Nephron progenitor cell (in vitro differentiated cells): ENCODE data around the gene GJA4.
"Not testable (repeated sequence)": the region's sequence is repeated elsewhere in the genome, so short reads cannot be mapped to it uniquely, and the experiment has no call there.

Experiments used
- DNase-seq: peaks from one replicate; pipeline ENCODE4 v3.0.0; 2021
- H3K27ac Mint-ChIP-seq: 2 replicates; pipeline ENCODE4 v1.8.0; 2021; ENCODE audit warnings: mild to moderate bottlenecking, moderate library complexity, mixed read lengths
- H3K27me3 Mint-ChIP-seq: 2 replicates; pipeline ENCODE4 v1.8.0; 2021; ENCODE audit warnings: mild to moderate bottlenecking, low read depth, mixed read lengths; ENCODE audit not compliant: poor library complexity
- H3K36me3 Mint-ChIP-seq: 2 replicates; pipeline ENCODE4 v1.8.0; 2021; ENCODE audit warnings: low read depth, mixed read lengths
- H3K4me1 Mint-ChIP-seq: 2 replicates; pipeline ENCODE4 v1.8.0; 2021; ENCODE audit warnings: mixed read lengths
- H3K4me3 Mint-ChIP-seq: 2 replicates; pipeline ENCODE4 v1.8.0; 2021; ENCODE audit warnings: mild to moderate bottlenecking, moderate library complexity, mixed read lengths
- H3K9me3 Mint-ChIP-seq: 2 replicates; pipeline ENCODE4 v1.8.0; 2021; ENCODE audit warnings: mild to moderate bottlenecking, moderate library complexity, mixed read lengths
- CTCF ChIP-seq: fragments of 200-600 bp; sonication (generic); IDR thresholded peaks from 2 replicates; pipeline ENCODE4 v1.5.0; 2021; ENCODE audit warnings: antibody characterized with exemption

Gene GJA4

GRCh38 chr1:34795916-34796315 is 3.1 kb downstream of the GJA4 start:
- Mint-ChIP-seq H3K27ac (no peak overlapping the region), H3K4me1 (peaks cover 22% of the 10 kb centered on the region), H3K4me3 (no peak overlapping the region), H3K36me3 (no peaks in the 10 kb centered on the region), H3K9me3 (no peaks in the 10 kb centered on the region), H3K27me3 (peaks cover 66% of the 10 kb centered on the region)
- no peak for DNase-seq
- TF ChIP-seq CTCF: no peak

DNA sequence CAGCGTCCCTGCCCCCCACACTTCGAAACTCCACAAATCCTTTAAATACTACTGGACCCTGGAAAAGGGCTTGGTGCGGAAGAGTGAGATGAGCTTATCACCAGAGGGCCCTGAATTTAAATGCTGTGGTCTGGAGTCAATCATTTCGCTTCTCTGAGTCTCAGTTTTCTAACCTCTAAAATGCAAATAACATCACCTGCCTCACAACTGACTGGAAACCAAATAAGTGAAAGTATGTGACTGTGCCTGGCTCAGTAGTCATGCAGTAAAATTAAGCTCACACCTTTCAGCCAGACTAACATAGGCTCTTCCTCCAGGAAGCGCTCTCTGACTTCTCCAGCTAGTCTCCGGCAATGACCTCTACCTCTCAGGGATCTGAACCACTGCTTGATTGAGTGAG is 4.2 kb downstream of the GJA4 start:
- Mint-ChIP-seq H3K4me1 (peaks cover 20% of the 10 kb centered on the region), H3K36me3 (no peaks in the 10 kb centered on the region), H3K27me3 (peaks cover 55% of the 10 kb centered on the region), H3K4me3 (no peak overlapping the region), H3K27ac (peak overlapping the region; percentile 95), H3K9me3 (no peaks in the 10 kb centered on the region)
- no peak for TF ChIP-seq CTCF
- DNase-seq: no peak

DNA sequence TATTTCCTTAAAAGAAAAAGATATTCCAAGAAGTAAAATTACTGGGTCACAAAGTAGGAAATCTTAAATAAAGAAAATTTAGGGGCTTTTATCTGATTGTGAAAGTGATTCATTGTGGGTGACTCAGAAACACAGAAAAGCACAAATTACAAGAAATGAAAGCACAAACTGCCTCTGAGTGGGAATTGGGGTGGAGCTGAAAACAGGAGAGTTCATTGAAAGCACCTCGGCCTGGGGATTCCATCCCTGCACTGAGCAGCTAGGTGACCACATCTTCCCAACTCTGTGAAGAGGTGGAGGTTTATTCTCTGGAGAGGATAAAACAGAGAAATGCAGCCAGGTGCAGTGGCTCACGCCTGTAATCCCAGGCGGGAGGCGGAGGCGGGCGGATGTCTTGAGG is 7.4 kb downstream of the GJA4 start:
- Mint-ChIP-seq H3K9me3 (peaks cover 18% of the 10 kb centered on the region), H3K36me3 (no peaks in the 10 kb centered on the region), H3K27ac (no peak overlapping the region), H3K4me3 (no peak overlapping the region), H3K4me1 (peaks cover 13% of the 10 kb centered on the region), H3K27me3 (peaks cover 40% of the 10 kb centered on the region)
- no peak for DNase-seq
- TF ChIP-seq CTCF: no peak

DNA sequence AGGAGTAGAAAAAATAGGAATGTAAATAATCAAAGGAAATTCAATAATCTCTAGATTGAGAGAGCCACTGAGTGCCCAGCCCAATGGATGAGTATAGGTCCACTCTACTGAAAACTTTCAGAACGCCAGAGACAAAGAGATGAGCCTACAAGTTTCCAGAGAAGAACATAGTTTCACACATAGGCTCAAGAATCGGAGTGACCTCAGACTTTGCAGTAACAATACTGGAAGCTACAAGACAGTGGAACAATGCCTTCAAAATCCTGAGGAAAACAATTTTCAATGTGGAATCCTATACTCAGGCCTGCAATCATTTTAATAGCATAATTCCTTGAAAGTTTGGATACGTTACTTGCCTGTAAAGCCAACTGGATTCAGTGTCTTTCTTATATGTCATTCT is 11.0 kb downstream of the GJA4 start:
- TF ChIP-seq CTCF: no peak
- peaks cover 18% of the 10 kb centered on the region for H3K9me3 Mint-ChIP-seq
- no peak overlapping the region for H3K4me3 Mint-ChIP-seq
- no peaks in the 10 kb centered on the region for H3K4me1 Mint-ChIP-seq
- H3K27me3 Mint-ChIP-seq: peaks cover 36% of the 10 kb centered on the region
- H3K36me3 Mint-ChIP-seq: no peaks in the 10 kb centered on the region
- no peak for DNase-seq
- no peak overlapping the region for H3K27ac Mint-ChIP-seq

GRCh38 chr1:34806396-34806795 is 13.6 kb downstream of the GJA4 start:
- Mint-ChIP-seq H3K27ac (no peak overlapping the region), H3K4me3 (no peak overlapping the region), H3K36me3 (no peaks in the 10 kb centered on the region), H3K27me3 (peaks cover 36% of the 10 kb centered on the region), H3K4me1 (no peaks in the 10 kb centered on the region), H3K9me3 (peaks cover 23% of the 10 kb centered on the region)
- no peak for TF ChIP-seq CTCF
- no peak for DNase-seq

DNA sequence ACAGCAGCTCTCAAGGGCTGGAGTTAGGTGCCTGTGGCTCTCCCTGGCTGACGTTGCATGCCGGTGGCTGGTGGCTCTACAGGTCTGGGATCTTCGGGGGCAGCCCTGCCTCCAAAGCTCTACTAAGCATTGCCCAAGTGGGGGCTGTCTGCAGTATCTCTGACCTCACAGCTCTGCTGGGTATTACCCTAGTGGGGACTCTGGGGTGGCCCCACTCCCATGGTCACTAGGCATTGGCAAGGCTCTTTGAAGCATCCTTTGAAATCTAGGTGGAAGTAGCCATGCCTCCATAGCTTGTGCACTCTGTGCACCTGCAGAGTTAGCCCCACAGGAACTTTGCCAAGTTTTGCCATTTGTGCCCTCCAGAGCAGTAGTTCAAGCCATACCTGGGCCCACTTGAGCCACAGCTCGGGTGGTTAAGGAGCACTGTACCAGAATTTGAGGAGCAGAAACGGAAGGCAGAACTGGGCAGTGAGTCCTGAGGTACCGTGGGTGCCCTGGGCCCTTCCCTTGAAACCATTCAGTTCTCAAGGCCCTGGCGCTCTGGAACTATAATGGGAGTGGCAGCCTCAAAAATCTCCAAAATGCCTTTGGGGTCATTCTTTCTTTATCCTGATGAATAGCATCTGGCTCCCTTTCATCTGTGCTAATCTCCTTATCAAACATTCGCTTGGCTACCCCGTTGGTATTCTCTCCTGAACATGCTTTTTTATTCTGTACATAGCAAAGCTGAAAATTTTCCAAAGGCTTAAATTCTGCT is 15.4 kb downstream of the GJA4 start:
- Mint-ChIP-seq H3K9me3 (peaks cover 15% of the 10 kb centered on the region), H3K4me1 (no peaks in the 10 kb centered on the region), H3K27me3 (peaks cover 33% of the 10 kb centered on the region), H3K36me3 (no peaks in the 10 kb centered on the region), H3K4me3 (no peak overlapping the region), H3K27ac (no peak overlapping the region)
- DNase-seq: no peak
- TF ChIP-seq CTCF: no peak

DNA sequence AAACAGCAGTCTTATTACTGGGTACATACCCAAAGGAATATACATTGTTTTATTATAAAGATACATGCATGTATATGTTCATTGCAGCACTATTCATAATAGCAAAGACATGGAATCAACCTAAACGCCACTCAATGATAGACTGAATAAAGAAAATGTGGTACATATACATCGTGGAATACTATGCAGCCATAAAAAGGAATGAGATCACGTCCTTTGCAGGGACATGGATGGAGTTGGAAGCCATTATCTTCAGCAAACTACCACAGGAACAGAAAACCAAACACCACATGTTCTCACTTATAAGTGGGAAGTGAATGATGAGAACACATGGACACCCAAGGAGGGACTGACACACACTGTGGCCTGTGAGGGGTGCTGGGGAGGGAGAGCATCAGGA is 18.0 kb downstream of the GJA4 start:
- H3K27me3 Mint-ChIP-seq: peaks cover 32% of the 10 kb centered on the region

More for the DNA sequence above, 18.0 kb downstream of the GJA4 start:
- not testable (repeated sequence) for H3K4me3 Mint-ChIP-seq, H3K27ac Mint-ChIP-seq, H3K36me3 Mint-ChIP-seq, H3K4me1 Mint-ChIP-seq, DNase-seq, H3K9me3 Mint-ChIP-seq
